Activated naive CD4-positive, alpha-beta T cell treated with anti-CD3 and anti-CD28 coated beads for 36 hours (primary cell): Measurements from ENCODE around the gene GALNT10. TPM values are rescaled to one million over a fixed set of nuclear protein-coding genes. Genes with fewer than 3 reads are reported as not detected.
A peak's percentile ranks its signal among the peaks of the same experiment; 100 is the strongest.

ENCODE experiments used
- CTCF ChIA-PET: fragments of 350-600 bp; sonication (Branson Sonifier 250); formaldehyde crosslinking; loops from one replicate; lab custom pipeline; 2021; ENCODE audit warnings: antibody characterized with exemption; lab: Charles Lee
- DNase-seq: peaks from one replicate; pipeline ENCODE4 v3.0.0-alpha.2; 2020
- H3K27ac Mint-ChIP-seq: one replicate; pipeline ENCODE4 v1.8.0; 2021; ENCODE audit warnings: mild to moderate bottlenecking, mixed read lengths
- H3K27me3 Mint-ChIP-seq: one replicate; pipeline ENCODE4 v1.8.0; 2021; ENCODE audit warnings: low read depth, mixed read lengths
- H3K36me3 Mint-ChIP-seq: one replicate; pipeline ENCODE4 v1.8.0; 2021; ENCODE audit warnings: low read depth, mixed read lengths
- H3K4me1 Mint-ChIP-seq: one replicate; pipeline ENCODE4 v1.8.0; 2021; ENCODE audit warnings: low read depth, mixed read lengths
- H3K4me3 Mint-ChIP-seq: one replicate; pipeline ENCODE4 v1.8.0; 2021; ENCODE audit warnings: mild to moderate bottlenecking, moderate library complexity, mixed read lengths
- H3K9me3 Mint-ChIP-seq: one replicate; pipeline ENCODE4 v1.8.0; 2021; ENCODE audit warnings: mixed read lengths
- intact Hi-C: fragments of 100-400 bp; cut with micrococcal nuclease; formaldehyde crosslinking; loops from one replicate; pipeline ENCODE4 v1.15.1; 2023
- total RNA-seq, 2 experiments: library from RNA; stranded (reverse); gene quantifications; one replicate each; pipeline ENCODE4 v1.2.3, GENCODE V29; 2021

The GALNT10 gene
- total RNA-seq, 2 experiments from 2014 or later = 41.2 to 42.8 TPM

GRCh38 chr5:154209591-154210081 lies 19.1 kb downstream of the GALNT10 start:
- no peaks in the 10 kb centered on the region for H3K9me3 Mint-ChIP-seq
- peaks cover 33% of the 10 kb centered on the region for H3K36me3 Mint-ChIP-seq
- no peak overlapping the region for H3K4me3 Mint-ChIP-seq
- no peak for DNase-seq
- no peak overlapping the region for H3K27ac Mint-ChIP-seq
- CTCF ChIA-PET = interaction anchor here (0.8 kb wide), 1 partner anchor 9 kb away, joined by 3 read pairs; no protein-coding TSS in a partner anchor
- intact Hi-C loops = loop anchor here (5.0 kb wide), 2 partner anchors 303 to 648 kb away; partner anchors contain the start of gene CNOT8
- H3K27me3 Mint-ChIP-seq = no peaks in the 10 kb centered on the region
- H3K4me1 Mint-ChIP-seq = peaks cover 17% of the 10 kb centered on the region

GRCh38 chr5:154210163-154210562 lies 19.6 kb downstream of the GALNT10 start:
- no peak for DNase-seq
- no peak overlapping the region for H3K27ac Mint-ChIP-seq
- peaks cover 22% of the 10 kb centered on the region for H3K4me1 Mint-ChIP-seq
- peaks cover 28% of the 10 kb centered on the region for H3K36me3 Mint-ChIP-seq
- CTCF ChIA-PET = interaction anchor here (0.8 kb wide), 1 partner anchor 9 kb away, joined by 3 read pairs; no protein-coding TSS in a partner anchor
- intact Hi-C loops = loop anchor here (5.0 kb wide), 2 partner anchors 302 to 647 kb away; partner anchors contain the start of gene CNOT8
- no peaks in the 10 kb centered on the region for H3K27me3 Mint-ChIP-seq
- no peaks in the 10 kb centered on the region for H3K9me3 Mint-ChIP-seq
- no peak overlapping the region for H3K4me3 Mint-ChIP-seq

DNA sequence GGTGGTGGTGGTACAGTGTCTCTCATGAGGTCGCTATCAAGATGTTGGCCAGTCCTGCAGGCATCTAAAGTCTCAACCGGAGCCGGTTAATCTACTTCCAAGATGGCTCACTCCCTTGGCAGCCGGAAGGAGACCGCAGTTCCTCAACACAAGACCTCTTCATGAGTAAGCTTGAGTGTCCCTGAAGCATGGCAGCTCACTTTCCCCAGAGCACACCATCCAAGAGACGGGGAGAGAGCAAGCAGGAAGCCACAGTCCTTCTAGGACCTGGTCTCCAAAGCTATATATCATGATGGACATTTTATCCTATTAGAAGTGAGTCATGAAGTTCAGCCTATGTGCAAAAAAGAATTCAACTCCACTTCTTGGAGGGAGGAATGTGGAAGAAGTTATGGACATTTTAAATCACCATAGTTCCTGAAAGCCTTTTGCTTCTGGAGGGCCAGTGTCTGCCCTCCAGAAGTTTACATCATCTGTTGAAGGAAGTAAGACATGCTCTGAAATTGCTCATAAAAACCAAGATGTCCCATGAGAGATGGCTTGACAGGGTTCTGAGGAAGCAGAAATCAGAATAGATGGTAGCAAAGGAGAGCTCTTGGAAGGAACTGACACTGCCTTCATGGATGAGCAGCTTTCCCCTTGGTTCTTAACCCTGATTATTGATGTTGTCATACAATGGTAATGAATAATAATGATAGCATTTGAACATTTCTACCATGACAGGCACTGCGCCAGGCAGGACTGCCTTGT lies 21.3 kb downstream of the GALNT10 start:
- H3K36me3 Mint-ChIP-seq = peaks cover 29% of the 10 kb centered on the region
- H3K4me1 Mint-ChIP-seq = peaks cover 32% of the 10 kb centered on the region
- no peak overlapping the region for H3K27ac Mint-ChIP-seq
- CTCF ChIA-PET = interaction anchor here (0.8 to 2.7 kb wide), 3 partner anchors 14 to 31 kb away, joined by 3 to 12 read pairs (median 4); no protein-coding TSS in a partner anchor
- no peaks in the 10 kb centered on the region for H3K9me3 Mint-ChIP-seq
- intact Hi-C loops = loop anchor here (5.0 kb wide), 2 partner anchors 300 to 645 kb away; partner anchors contain the start of gene CNOT8
- DNase-seq = no peak
- no peak overlapping the region for H3K4me3 Mint-ChIP-seq
- no peaks in the 10 kb centered on the region for H3K27me3 Mint-ChIP-seq

DNA sequence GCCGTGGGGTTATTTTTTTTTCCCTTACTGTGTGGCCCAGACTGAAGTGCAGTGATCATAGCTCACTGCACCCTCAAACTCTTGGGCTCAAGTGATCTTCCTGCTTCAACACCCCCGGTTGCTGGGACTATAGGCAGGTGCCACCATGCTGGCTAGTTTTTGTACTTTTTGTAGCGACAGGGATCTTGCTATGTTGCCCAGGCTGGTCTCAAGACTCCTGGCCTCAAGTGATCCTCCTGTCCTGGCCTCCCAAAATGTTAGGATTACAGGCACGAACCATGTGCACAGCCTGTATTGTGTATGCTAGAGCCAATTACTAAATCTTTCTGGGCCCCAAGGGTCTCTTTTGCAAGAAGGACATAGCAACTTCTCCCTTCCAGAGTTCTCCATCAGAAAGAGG lies 23.1 kb downstream of the GALNT10 start:
- Mint-ChIP-seq H3K4me1 (peaks cover 47% of the 10 kb centered on the region), H3K27me3 (no peaks in the 10 kb centered on the region), H3K27ac (peak overlapping the region; percentile 83), H3K36me3 (peaks cover 24% of the 10 kb centered on the region), H3K9me3 (no peaks in the 10 kb centered on the region), H3K4me3 (no peak overlapping the region)
- intact Hi-C loops = loop anchor here (5.0 kb wide), 2 partner anchors 299 to 644 kb away; partner anchors contain the start of gene CNOT8
- no peak for DNase-seq
- CTCF ChIA-PET = interaction anchor here (2.7 kb wide), 1 partner anchor 16 kb away, joined by 12 read pairs; no protein-coding TSS in a partner anchor

DNA sequence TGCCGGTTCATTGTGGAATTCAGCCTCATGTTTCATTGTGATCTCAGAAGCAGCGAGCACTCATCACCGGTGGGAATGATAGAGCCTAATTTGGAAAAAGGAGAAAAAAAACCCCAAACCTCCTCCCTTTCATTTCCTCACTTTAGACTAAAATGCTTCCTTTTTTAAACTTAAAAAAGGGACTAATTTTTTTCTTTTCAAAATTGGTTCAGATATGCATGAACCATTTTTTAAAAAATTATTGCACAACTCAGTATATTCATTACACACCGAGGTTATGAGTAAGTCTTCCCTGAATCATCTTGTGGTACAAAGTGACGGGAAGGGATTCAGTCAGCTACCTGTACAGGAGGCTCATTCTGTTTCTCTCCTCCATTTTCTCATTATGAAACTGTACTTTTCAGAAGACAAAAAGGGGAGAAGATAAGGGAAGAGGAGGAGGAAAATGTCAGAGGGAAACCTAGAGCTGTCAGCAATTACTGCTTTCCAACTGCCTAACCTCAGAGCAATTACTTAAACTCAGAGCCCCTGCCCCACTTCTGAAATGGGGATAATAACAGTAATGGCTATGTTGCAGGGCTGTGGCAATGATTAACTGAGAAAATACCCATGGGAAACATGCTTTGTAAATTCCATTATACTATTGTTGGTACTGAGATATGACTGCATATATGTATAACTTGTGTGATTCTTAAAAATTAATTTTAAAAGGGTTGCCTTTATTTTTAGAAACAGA lies 24.0 kb downstream of the GALNT10 start:
- no peaks in the 10 kb centered on the region for H3K27me3 Mint-ChIP-seq
- no peaks in the 10 kb centered on the region for H3K9me3 Mint-ChIP-seq
- peaks cover 25% of the 10 kb centered on the region for H3K36me3 Mint-ChIP-seq
- DNase-seq = peak; percentile 35
- intact Hi-C loops = loop anchor here (1.0 to 5.0 kb wide), 8 partner anchors 12 to 643 kb away; partner anchors contain the start of genes CNOT8, GALNT10 and SAP30L
- H3K4me3 Mint-ChIP-seq = peak overlapping the region; percentile 32
- H3K4me1 Mint-ChIP-seq = peaks cover 49% of the 10 kb centered on the region
- CTCF ChIA-PET = interaction anchor here (0.6 to 2.4 kb wide), 6 partner anchors 11 to 253 kb away, joined by 3 to 17 read pairs (median 4); no protein-coding TSS in a partner anchor
- H3K27ac Mint-ChIP-seq = peak overlapping the region; percentile 83

DNA sequence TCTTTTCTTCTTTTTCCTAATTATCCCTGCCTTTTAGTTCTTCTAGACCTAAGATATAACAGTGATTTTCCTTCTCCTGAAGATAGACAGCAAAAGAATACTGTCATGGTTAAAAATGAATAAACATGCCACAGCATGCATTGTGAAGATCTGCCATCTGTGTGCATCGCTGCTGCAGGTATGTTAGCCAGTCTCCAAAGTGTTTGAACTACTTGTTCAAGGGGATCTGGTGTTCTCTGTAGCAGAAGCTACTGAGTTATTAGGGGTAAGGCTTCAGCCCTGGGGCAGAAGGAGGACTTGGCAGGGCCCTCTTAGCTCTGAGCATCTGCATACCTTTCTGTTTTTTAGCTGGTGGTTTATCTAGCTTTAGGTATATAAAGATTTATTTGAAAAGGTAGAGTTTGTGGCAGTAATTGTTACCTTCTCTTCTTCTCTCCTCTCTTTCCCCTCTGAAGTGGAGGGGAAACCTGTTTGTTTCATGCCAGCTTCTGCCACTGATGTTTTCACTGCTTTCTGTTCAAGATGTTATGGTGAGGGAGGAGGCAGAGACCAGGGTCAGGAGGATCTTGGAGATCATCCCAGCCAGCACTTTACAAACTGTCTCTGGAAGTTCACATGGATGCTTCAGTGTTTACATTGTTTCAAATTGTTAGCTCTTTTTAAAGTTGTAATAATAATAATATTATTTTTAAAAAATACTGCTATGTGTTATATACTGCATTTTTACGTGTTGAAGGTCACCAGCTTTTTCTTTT lies 25.2 kb downstream of the GALNT10 start:
- CTCF ChIA-PET = interaction anchor here (0.7 to 2.4 kb wide), 6 partner anchors 12 to 252 kb away, joined by 3 to 17 read pairs (median 4); no protein-coding TSS in a partner anchor
- Mint-ChIP-seq H3K4me1 (peaks cover 57% of the 10 kb centered on the region), H3K36me3 (peaks cover 26% of the 10 kb centered on the region), H3K9me3 (no peaks in the 10 kb centered on the region), H3K27ac (peak overlapping the region; percentile 60), H3K4me3 (no peak overlapping the region), H3K27me3 (no peaks in the 10 kb centered on the region)
- intact Hi-C loops = loop anchor here (2.0 kb wide), 1 partner anchor 229 kb away; the partner anchor contains the start of gene SAP30L
- no peak for DNase-seq

GRCh38 chr5:154217462-154217861 lies 26.9 kb downstream of the GALNT10 start:
- Mint-ChIP-seq H3K9me3 (no peaks in the 10 kb centered on the region), H3K4me1 (peaks cover 70% of the 10 kb centered on the region), H3K27ac (no peak overlapping the region), H3K4me3 (no peak overlapping the region), H3K27me3 (no peaks in the 10 kb centered on the region), H3K36me3 (peaks cover 14% of the 10 kb centered on the region)
- no peak for DNase-seq
- intact Hi-C loops = no loop called here
- CTCF ChIA-PET = interaction anchor here (1.0 kb wide), 1 partner anchor 9 kb away, joined by 3 read pairs; no protein-coding TSS in a partner anchor

- CTCF ChIA-PET = no interaction called here
- Mint-ChIP-seq H3K9me3 (no peaks in the 10 kb centered on the region), H3K27me3 (no peaks in the 10 kb centered on the region), H3K36me3 (peaks cover 10% of the 10 kb centered on the region), H3K27ac (no peak overlapping the region), H3K4me1 (peaks cover 63% of the 10 kb centered on the region), H3K4me3 (no peak overlapping the region)
- no peak for DNase-seq
- intact Hi-C loops = no loop called here
These were observed 28.3 kb downstream of the GALNT10 start for GRCh38 chr5:154218786-154219185.

DNA sequence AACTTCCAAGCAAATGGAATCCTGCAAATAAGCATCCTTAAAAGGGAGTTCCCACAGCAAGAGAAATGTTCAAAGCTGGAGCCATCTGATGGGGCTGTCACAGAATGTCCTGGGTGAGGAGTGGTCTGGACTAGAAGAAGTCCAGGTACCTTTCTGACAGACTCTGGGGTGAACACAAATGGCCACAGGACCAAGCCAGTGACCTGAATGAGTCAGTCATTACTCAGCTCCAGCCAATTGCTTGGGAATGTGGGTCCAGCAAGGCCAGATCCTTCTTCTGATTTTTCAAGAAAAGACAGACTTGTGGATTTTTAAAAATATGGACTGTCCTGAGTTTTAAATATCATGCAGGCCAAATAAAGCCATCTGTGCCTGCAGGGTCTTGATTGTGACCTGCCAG lies 30.1 kb downstream of the GALNT10 start:
- H3K27ac Mint-ChIP-seq = no peak overlapping the region
- peaks cover 11% of the 10 kb centered on the region for H3K36me3 Mint-ChIP-seq
- no peaks in the 10 kb centered on the region for H3K27me3 Mint-ChIP-seq
- H3K9me3 Mint-ChIP-seq = no peaks in the 10 kb centered on the region
- intact Hi-C loops = no loop called here
- no peak for DNase-seq
- peaks cover 45% of the 10 kb centered on the region for H3K4me1 Mint-ChIP-seq
- no peak overlapping the region for H3K4me3 Mint-ChIP-seq
- CTCF ChIA-PET = no interaction called here

DNA sequence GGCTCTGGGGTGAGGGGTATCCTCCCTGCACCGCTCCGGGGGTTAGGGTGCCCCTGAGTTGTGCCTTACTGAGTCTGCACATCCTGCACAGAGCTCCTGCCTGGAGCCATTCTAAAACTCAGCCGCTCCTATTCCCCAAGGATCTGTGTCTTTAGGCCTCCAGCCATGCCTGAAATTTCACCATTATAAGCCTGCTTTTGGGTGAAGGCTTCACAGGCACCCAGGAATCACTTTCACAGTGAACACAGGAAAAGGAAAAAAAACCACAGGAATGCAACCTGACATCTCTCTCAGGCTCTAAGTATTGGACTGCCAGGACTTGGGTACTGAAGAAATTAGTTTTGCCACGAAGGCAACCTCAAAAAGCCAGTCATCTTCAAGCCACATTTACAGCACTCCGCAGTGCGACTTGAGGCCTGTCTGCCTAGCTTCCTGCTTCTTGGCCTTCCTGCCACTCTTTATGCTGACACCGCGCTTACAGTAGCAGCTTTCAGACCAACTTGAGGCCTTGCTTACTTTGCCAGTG lies 30.9 kb downstream of the GALNT10 start:
- Mint-ChIP-seq H3K27me3 (no peaks in the 10 kb centered on the region), H3K4me1 (peaks cover 41% of the 10 kb centered on the region), H3K4me3 (no peak overlapping the region), H3K27ac (peak overlapping the region; percentile 50), H3K36me3 (peaks cover 15% of the 10 kb centered on the region), H3K9me3 (no peaks in the 10 kb centered on the region)
- intact Hi-C loops = no loop called here
- peak; percentile 77 for DNase-seq
- CTCF ChIA-PET = interaction anchor here (0.7 to 1.1 kb wide), 2 partner anchors 24 to 32 kb away, joined by 3 read pairs; no protein-coding TSS in a partner anchor

- H3K36me3 Mint-ChIP-seq = peaks cover 21% of the 10 kb centered on the region
- DNase-seq = no peak
- CTCF ChIA-PET = interaction anchor here (0.7 to 1.1 kb wide), 2 partner anchors 25 to 33 kb away, joined by 3 read pairs; no protein-coding TSS in a partner anchor
- peaks cover 33% of the 10 kb centered on the region for H3K4me1 Mint-ChIP-seq
- peaks cover 8% of the 10 kb centered on the region for H3K9me3 Mint-ChIP-seq
- intact Hi-C loops = no loop called here
- H3K27me3 Mint-ChIP-seq = no peaks in the 10 kb centered on the region
- H3K27ac Mint-ChIP-seq = no peak overlapping the region
- H3K4me3 Mint-ChIP-seq = no peak overlapping the region
These were observed 31.9 kb downstream of the GALNT10 start for GRCh38 chr5:154222414-154222813.
